SH-SY5Y (cell line): ENCODE data around the gene ADCY9.

Experiments used
- GATA2 ChIP-seq: IDR thresholded peaks from 2 replicates; pipeline ENCODE4 v1.6.1; 2011; ENCODE audit warnings: mild to moderate bottlenecking, low read depth, low read length
- GATA3 ChIP-seq: IDR thresholded peaks from 2 replicates; pipeline ENCODE4 v1.6.1; 2011; ENCODE audit warnings: low read depth, mild to moderate bottlenecking, low read length, moderate library complexity

DNA sequence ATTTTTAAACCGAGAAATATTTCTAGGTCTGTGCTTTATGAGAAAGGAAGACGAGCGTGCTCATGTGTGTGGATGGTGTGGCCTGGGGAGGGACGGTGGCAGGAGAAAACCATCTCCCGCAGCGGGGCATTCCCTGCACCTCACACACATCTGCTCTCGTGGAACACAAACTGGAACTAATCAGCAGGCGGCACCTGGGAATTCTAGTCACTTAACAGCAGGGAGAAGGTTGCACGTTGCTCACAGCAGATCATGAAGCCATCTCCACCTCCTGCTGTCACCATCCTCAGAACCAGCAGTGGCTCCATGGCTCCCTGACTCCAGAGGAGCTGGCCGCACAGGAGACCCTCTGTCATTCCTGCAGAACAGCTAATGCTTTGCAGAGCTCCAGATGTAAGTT lies 35.2 kb downstream of the ADCY9 start:
- no peak for TF ChIP-seq GATA3
- TF ChIP-seq GATA2, result no peak
